Loucy (cell line): ENCODE measurements around the gene USP50.
A peak's percentile ranks its signal among the peaks of the same experiment; 100 is the strongest.

Experiments used
- H2AFZ ChIP-seq: fragments of 200-600 bp; sonication (generic); 2 replicates; pipeline ENCODE4 v1.6.0; 2016; ENCODE audit warnings: antibody characterized with exemption, mild to moderate bottlenecking, low read length, moderate library complexity
- H3F3A ChIP-seq: fragments of 200-600 bp; 2 replicates; pipeline ENCODE4 v1.6.0; 2016; ENCODE audit warnings: antibody characterized with exemption, low read depth, mild to moderate bottlenecking
- H3K27me3 ChIP-seq: fragments of 200-600 bp; sonication (generic); 2 replicates; pipeline ENCODE4 v1.6.1; 2014; ENCODE audit warnings: low read length, mild to moderate bottlenecking; ENCODE audit not compliant: insufficient read depth, poor library complexity, severe bottlenecking
- H3K36me3 ChIP-seq: fragments of 200-600 bp; sonication (generic); 2 replicates; pipeline ENCODE4 v1.6.1; 2016; ENCODE audit warnings: low read length; ENCODE audit not compliant: insufficient read depth
- H3K4me1 ChIP-seq: fragments of 200-600 bp; sonication (generic); 2 replicates; pipeline ENCODE4 v1.5.1; 2014; ENCODE audit warnings: low read length, mild to moderate bottlenecking; ENCODE audit not compliant: insufficient read depth, poor library complexity, severe bottlenecking
- H3K4me2 ChIP-seq: fragments of 200-600 bp; sonication (generic); 2 replicates; pipeline ENCODE4 v1.6.0; 2014; ENCODE audit warnings: antibody characterized with exemption, low read length, low read depth, mild to moderate bottlenecking; ENCODE audit not compliant: poor library complexity, severe bottlenecking
- H3K4me3 ChIP-seq: fragments of 200-600 bp; sonication (generic); 2 replicates; pipeline ENCODE4 v1.5.1; 2014; ENCODE audit warnings: low read length, mild to moderate bottlenecking, mixed read lengths; ENCODE audit not compliant: poor library complexity, severe bottlenecking
- H3K79me2 ChIP-seq: fragments of 200-600 bp; sonication (generic); 2 replicates; pipeline ENCODE4 v1.6.1; 2014; ENCODE audit warnings: low read length; ENCODE audit not compliant: insufficient read depth
- H3K9ac ChIP-seq: fragments of 200-600 bp; sonication (generic); 2 replicates; pipeline ENCODE4 v1.6.0; 2014; ENCODE audit warnings: mild to moderate bottlenecking, low read depth, low read length, moderate library complexity; ENCODE audit not compliant: poor library complexity, severe bottlenecking
- H3K9me2 ChIP-seq: fragments of 200-600 bp; sonication (generic); replicated peaks from 2 replicates; pipeline ENCODE4 v1.6.1; 2016; ENCODE audit warnings: low read depth, low read length, mixed read lengths
- H3K9me3 ChIP-seq: fragments of 200-600 bp; sonication (generic); 2 replicates; pipeline ENCODE4 v1.6.1; 2014; ENCODE audit warnings: mild to moderate bottlenecking, antibody characterized with exemption, low read length, low read depth; ENCODE audit not compliant: insufficient read depth
- H4K20me1 ChIP-seq: fragments of 200-600 bp; sonication (generic); 2 replicates; pipeline ENCODE4 v1.6.0; 2014; ENCODE audit warnings: antibody characterized with exemption, low read length, mild to moderate bottlenecking; ENCODE audit not compliant: insufficient read depth, poor library complexity, severe bottlenecking
- EZH2phosphoT487 ChIP-seq: fragments of 200-600 bp; IDR thresholded peaks from 2 replicates; pipeline ENCODE4 v1.6.1; 2018; ENCODE audit warnings: antibody characterized with exemption, mild to moderate bottlenecking, moderate library complexity, borderline replicate concordance
- TF ChIP-seq, protein P1 (sequence below): fragments of 200-600 bp; sonication (generic); conservative IDR thresholded peaks from 2 replicates; pipeline ENCODE4 v1.5.1; 2014; ENCODE audit warnings: mild to moderate bottlenecking, antibody characterized with exemption, low read length

The USP50 gene

GRCh38 chr15:50563756-50564155, 17.3 kb upstream of the USP50 start:
- no peak overlapping the region for H2AFZ ChIP-seq
- peaks cover 25% of the 10 kb centered on the region; the same call in 1 of the 2 replicates for H3K36me3 ChIP-seq
- H3K4me1 ChIP-seq, result peaks cover 12% of the 10 kb centered on the region
- no peaks in the 10 kb centered on the region for H3K79me2 ChIP-seq
- no peaks in the 10 kb centered on the region for H4K20me1 ChIP-seq
- H3K27me3 ChIP-seq, result no peaks in the 10 kb centered on the region
- H3K9me2 ChIP-seq, result no peaks in the 10 kb centered on the region
- H3K4me3 ChIP-seq, result no peak overlapping the region
- no peak overlapping the region for H3K4me2 ChIP-seq
- no peaks in the 10 kb centered on the region for H3K9me3 ChIP-seq
- H3F3A ChIP-seq, result 0 out of 2 replicates have a peak, but pooled peaks cover 4% of the 10 kb centered on the region
- H3K9ac ChIP-seq, result no peak overlapping the region
- TF ChIP-seq EZH2phosphoT487, result no peak
- TF ChIP-seq, protein P1, sequence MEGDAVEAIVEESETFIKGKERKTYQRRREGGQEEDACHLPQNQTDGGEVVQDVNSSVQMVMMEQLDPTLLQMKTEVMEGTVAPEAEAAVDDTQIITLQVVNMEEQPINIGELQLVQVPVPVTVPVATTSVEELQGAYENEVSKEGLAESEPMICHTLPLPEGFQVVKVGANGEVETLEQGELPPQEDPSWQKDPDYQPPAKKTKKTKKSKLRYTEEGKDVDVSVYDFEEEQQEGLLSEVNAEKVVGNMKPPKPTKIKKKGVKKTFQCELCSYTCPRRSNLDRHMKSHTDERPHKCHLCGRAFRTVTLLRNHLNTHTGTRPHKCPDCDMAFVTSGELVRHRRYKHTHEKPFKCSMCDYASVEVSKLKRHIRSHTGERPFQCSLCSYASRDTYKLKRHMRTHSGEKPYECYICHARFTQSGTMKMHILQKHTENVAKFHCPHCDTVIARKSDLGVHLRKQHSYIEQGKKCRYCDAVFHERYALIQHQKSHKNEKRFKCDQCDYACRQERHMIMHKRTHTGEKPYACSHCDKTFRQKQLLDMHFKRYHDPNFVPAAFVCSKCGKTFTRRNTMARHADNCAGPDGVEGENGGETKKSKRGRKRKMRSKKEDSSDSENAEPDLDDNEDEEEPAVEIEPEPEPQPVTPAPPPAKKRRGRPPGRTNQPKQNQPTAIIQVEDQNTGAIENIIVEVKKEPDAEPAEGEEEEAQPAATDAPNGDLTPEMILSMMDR, result no peak

GRCh38 chr15:50562735-50563640, 16.5 kb upstream of the USP50 start:
- H2AFZ ChIP-seq, result no peak overlapping the region
- no peak for TF ChIP-seq EZH2phosphoT487
- TF ChIP-seq, protein P1, result no peak
- no peak overlapping the region for H3K4me2 ChIP-seq
- no peak overlapping the region for H3K4me3 ChIP-seq
- no peaks in the 10 kb centered on the region for H3K79me2 ChIP-seq
- H3K9me2 ChIP-seq, result no peaks in the 10 kb centered on the region
- H3K9ac ChIP-seq, result no peak overlapping the region
- H3K4me1 ChIP-seq, result peaks cover 16% of the 10 kb centered on the region
- H3K9me3 ChIP-seq, result no peaks in the 10 kb centered on the region
- H3F3A ChIP-seq, result 0 out of 2 replicates have a peak, but pooled peaks cover 4% of the 10 kb centered on the region
- H3K27me3 ChIP-seq, result no peaks in the 10 kb centered on the region
- no peaks in the 10 kb centered on the region for H4K20me1 ChIP-seq
- peaks cover 25% of the 10 kb centered on the region; the same call in 1 of the 2 replicates for H3K36me3 ChIP-seq

DNA sequence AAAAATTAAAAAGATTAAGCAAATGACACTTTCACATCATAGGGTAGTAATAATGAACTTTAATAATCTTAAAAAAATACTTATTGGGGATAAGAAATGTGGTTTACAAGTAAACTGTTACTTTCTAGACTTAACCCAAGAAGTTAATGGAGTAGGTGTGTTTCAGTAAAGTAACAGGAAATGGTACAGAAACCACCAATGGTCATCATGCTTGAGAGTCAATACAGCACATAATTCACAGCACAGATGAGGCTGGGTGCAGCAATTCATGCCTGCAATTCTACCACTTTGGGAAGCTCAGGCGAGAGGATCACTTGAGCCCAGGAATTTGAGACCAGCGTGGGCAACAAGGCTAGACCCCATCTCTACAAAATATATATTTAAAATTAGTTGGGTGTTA, 11.5 kb upstream of the USP50 start:
- H3K9me3 ChIP-seq, result no peaks in the 10 kb centered on the region
- H3K36me3 ChIP-seq, result peaks cover 14% of the 10 kb centered on the region; the same call in 1 of the 2 replicates
- H3K4me3 ChIP-seq, result no peak overlapping the region
- peaks cover 34% of the 10 kb centered on the region for H3K4me1 ChIP-seq
- no peaks in the 10 kb centered on the region for H3K79me2 ChIP-seq
- H3F3A ChIP-seq, result 0 out of 2 replicates have a peak, but pooled peaks cover 4% of the 10 kb centered on the region
- no peaks in the 10 kb centered on the region for H3K27me3 ChIP-seq
- H3K4me2 ChIP-seq, result peak overlapping the region; percentile 31
- H3K9ac ChIP-seq, result no peak overlapping the region
- H2AFZ ChIP-seq, result no peak overlapping the region
- H4K20me1 ChIP-seq, result no peaks in the 10 kb centered on the region
- no peaks in the 10 kb centered on the region for H3K9me2 ChIP-seq
- no peak for TF ChIP-seq EZH2phosphoT487
- TF ChIP-seq, protein P1, result no peak
